GM23248 (cell line): ENCODE data around the gene WNT9B. TPM values are rescaled to one million over a fixed set of nuclear protein-coding genes. Genes with fewer than 3 reads are reported as not detected.

Experiments used
- DNase-seq: peaks from one replicate; pipeline ENCODE4 v3.0.0-alpha.2; 2015
- H2AFZ ChIP-seq: fragments of 200-600 bp; sonication (generic); 2 replicates; pipeline ENCODE4 v1.6.1; 2016; ENCODE audit warnings: antibody characterized with exemption
- H3F3A ChIP-seq: fragments of 200-600 bp; sonication (generic); 2 replicates; pipeline ENCODE4 v1.6.1; 2016; ENCODE audit warnings: mild to moderate bottlenecking, antibody characterized with exemption, mixed run types; ENCODE audit not compliant: insufficient read depth
- H3K27ac ChIP-seq: fragments of 200-600 bp; sonication (generic); 2 replicates; pipeline ENCODE4 v1.5.1; 2016; ENCODE audit warnings: mild to moderate bottlenecking
- H3K27me3 ChIP-seq: fragments of 200-600 bp; sonication (generic); replicated peaks from 2 replicates; pipeline ENCODE4 v1.6.1; 2016; ENCODE audit warnings: mild to moderate bottlenecking; ENCODE audit not compliant: insufficient read depth
- H3K36me3 ChIP-seq: fragments of 200-600 bp; sonication (generic); 2 replicates; pipeline ENCODE4 v1.6.1; 2016; ENCODE audit warnings: low read depth, mild to moderate bottlenecking
- H3K4me1 ChIP-seq: fragments of 200-600 bp; sonication (generic); 2 replicates; pipeline ENCODE4 v1.6.1; 2016; ENCODE audit warnings: mild to moderate bottlenecking; ENCODE audit not compliant: insufficient read depth
- H3K4me2 ChIP-seq: fragments of 200-600 bp; sonication (generic); one replicate; pipeline ENCODE4 v1.6.1; 2016; ENCODE audit warnings: mild to moderate bottlenecking; ENCODE audit not compliant: unreplicated experiment
- H3K4me3 ChIP-seq: fragments of 200-600 bp; sonication (generic); 2 replicates; pipeline ENCODE4 v1.5.1; 2016; ENCODE audit warnings: mild to moderate bottlenecking
- H3K79me2 ChIP-seq: fragments of 200-600 bp; sonication (generic); 2 replicates; pipeline ENCODE4 v1.6.1; 2016; ENCODE audit warnings: mild to moderate bottlenecking; ENCODE audit not compliant: insufficient read depth
- H3K9ac ChIP-seq: fragments of 200-600 bp; sonication (generic); 2 replicates; pipeline ENCODE4 v1.6.1; 2016; ENCODE audit warnings: mild to moderate bottlenecking
- H3K9me2 ChIP-seq: fragments of 200-600 bp; sonication (generic); 2 replicates; pipeline ENCODE4 v1.6.1; 2016; ENCODE audit warnings: mixed run types, mild to moderate bottlenecking, moderate library complexity; ENCODE audit not compliant: insufficient read depth
- H3K9me3 ChIP-seq: fragments of 200-600 bp; sonication (generic); one replicate; pipeline ENCODE4 v1.6.1; 2017; ENCODE audit warnings: low read depth
- H4K20me1 ChIP-seq: fragments of 200-600 bp; sonication (generic); 2 replicates; pipeline ENCODE4 v1.6.0; 2016; ENCODE audit not compliant: insufficient read depth
- EZH2 ChIP-seq: fragments of 200-600 bp; sonication (generic); IDR thresholded peaks from 2 replicates; pipeline ENCODE4 v1.6.1; 2018; ENCODE audit warnings: antibody characterized with exemption, mild to moderate bottlenecking; ENCODE audit not compliant: insufficient read depth, poor library complexity, severe bottlenecking
- EZH2phosphoT487 ChIP-seq: fragments of 200-600 bp; sonication (generic); IDR thresholded peaks from 2 replicates; pipeline ENCODE4 v1.6.1; 2018; ENCODE audit warnings: antibody characterized with exemption, moderate library complexity, mild to moderate bottlenecking, low read depth; ENCODE audit not compliant: insufficient read depth
- WGBS, 2 experiments: methylation state at CpG; one replicate each; pipeline ENCODE4 v1.1.6; 2015 to 2017; ENCODE audit warnings: low lambda C conversion rate in 2 of 2, low coverage in 1 of 2; ENCODE audit errors: missing lambda C conversion rate in 2 of 2; 5-methylcytosine and 5-hydroxymethylcytosine counted together
- in situ Hi-C: fragments of 300-500 bp; cut with MboI; formaldehyde crosslinking; loops from 2 replicates; pipeline ENCODE4 v1.15.0; 2020
- polyA plus RNA-seq: library from polyadenylated mRNA; unstranded; fragments of >200 nt; fragmentation: Nextera tagmentation; extraction: Ambion mirVana; gene quantifications from 2 replicates; pipeline ENCODE4 v1.2.1, GENCODE V29; 2016
- total RNA-seq: library from RNA; depleted of rRNA; stranded (reverse); fragments of >200 nt; shearing (Covaris generic); gene quantifications from 2 replicates; pipeline ENCODE4 v1.2.3, GENCODE V29; 2014

The WNT9B gene
- total and polyA plus RNA-seq, 2 experiments from 2014 or later: not detected

DNA sequence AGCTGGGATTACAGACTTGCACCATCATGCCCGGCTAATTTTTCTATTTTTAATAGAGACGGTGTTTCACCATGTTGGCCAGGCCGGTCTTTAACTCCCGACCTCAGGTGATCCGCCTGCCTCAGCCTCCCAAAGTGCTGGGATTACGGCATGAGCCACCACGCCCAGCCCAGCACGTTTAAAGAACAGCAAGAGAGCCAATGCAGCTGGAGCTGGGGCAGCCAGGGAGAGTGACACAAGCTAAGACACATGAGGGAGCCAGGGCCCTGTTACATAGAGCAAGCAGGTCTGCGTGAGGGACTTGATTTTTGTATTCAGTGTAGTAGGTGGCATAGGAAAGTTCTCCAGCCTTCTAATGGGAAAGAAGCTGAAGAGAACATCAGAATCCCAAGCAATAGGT, 49.9 kb downstream of the WNT9B start:
- WGBS, 2 experiments: 44 to 53% methylated on average over 9 of the region's 9 CpGs
- H3K4me2 ChIP-seq: no peak overlapping the region
- no peak for DNase-seq
- H3K9ac ChIP-seq: no peak overlapping the region
- no peaks in the 10 kb centered on the region for H4K20me1 ChIP-seq
- no peak overlapping the region for H3K27ac ChIP-seq
- in situ Hi-C loops: no loop called here
- H3K4me1 ChIP-seq: no peaks in the 10 kb centered on the region
- no peaks in the 10 kb centered on the region for H3K79me2 ChIP-seq
- H3F3A ChIP-seq: no peaks in the 10 kb centered on the region
- H3K4me3 ChIP-seq: no peak overlapping the region
- no peak for TF ChIP-seq EZH2phosphoT487
- H3K9me3 ChIP-seq: no peaks in the 10 kb centered on the region
- H3K36me3 ChIP-seq: no peaks in the 10 kb centered on the region
- H3K27me3 ChIP-seq: peaks cover 7% of the 10 kb centered on the region
- H2AFZ ChIP-seq: no peak overlapping the region
- no peaks in the 10 kb centered on the region for H3K9me2 ChIP-seq

DNA sequence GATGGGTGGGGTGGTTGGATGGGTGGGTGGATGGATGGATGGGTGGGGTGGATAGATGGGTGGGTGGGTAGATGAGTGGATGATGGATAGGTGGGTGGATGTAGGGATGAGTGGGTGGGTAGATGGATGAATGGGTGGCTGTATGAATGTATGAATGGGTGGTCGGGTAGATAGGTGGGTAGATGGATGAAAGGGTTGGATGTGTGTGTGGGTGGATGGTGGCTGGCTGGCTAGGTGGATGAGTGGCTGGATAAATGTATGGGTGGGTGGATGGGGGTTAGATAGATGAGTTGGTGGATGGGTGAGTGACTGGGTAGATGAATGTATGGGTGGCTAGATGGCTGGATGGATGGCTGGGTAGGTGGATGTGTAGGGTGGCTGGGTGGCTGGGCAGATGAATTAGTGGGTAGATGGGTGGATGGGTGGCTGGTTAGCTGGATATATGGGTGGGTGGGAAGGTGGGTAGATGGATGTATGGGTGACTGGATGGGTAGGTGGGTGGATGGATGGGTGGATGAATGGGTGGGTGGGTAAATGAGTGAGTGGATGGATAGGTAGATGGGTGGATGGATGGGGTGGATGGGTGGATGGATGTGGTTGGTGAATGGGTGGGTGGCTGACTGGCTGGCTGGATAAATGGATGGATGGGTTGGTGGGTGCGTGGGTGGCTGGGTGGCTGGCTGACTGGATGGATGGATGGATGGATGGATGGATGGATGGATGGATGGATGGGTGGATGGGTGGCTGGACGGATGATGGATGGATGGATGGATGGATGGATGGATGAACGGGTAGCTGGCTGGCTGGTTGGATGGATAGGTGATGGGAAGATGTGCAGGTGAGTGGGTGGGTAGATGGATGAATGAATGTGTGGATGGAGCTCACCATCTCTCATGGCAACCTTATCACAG, 52.6 kb downstream of the WNT9B start:
- WGBS, 2 experiments: 44 to 58% methylated on average over 2 to 4 of the region's 4 CpGs
- in situ Hi-C loops: no loop called here
- DNase-seq: no peak
- Histone ChIP-seq H3K27ac (no peak overlapping the region), H3K4me1 (no peaks in the 10 kb centered on the region), H3K4me3 (no peak overlapping the region), H3K79me2 (no peaks in the 10 kb centered on the region), H4K20me1 (no peaks in the 10 kb centered on the region), H3F3A (no peaks in the 10 kb centered on the region), H3K9ac (no peak overlapping the region), H3K4me2 (no peak overlapping the region), H3K9me2 (no peaks in the 10 kb centered on the region), H2AFZ (no peak overlapping the region), H3K27me3 (peaks cover 16% of the 10 kb centered on the region), H3K9me3 (no peaks in the 10 kb centered on the region), H3K36me3 (no peaks in the 10 kb centered on the region)
- TF ChIP-seq EZH2 (no peak), EZH2phosphoT487 (no peak)

DNA sequence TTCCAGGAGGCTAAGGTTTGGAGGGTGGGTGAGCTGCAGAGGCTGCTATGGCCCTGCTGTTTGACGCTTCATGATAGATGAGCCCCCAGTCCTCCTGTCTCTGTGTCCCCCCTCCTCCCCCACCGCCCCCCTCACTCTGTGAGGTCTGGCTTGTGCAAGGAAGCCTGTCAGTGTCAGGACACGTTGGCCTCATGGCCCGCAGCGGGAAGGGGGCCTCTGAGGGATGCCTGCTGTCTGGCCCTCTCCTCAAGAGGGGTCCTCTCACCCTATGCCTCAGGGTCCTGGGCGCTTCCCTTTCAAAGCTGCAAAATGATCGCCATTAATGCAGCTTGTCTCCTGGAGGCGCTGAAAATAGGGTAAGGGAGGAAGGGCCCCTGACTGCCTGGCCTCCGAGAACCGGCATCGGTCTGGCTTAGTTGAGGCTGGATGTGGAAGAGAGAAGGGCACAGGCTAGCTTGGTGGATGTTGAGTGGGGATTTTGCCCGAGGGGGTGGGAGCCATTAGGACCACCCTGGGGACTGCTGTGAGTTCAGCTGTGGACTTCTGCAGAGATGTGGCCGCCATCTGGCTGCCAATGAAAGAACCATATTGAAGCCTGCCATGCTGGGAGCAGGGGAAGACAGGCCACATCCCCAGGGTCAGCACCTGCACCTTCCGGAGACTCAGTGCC, 56.8 kb downstream of the WNT9B start:
- Histone ChIP-seq H3K9me2 (no peaks in the 10 kb centered on the region), H3K9ac (no peak overlapping the region), H3K36me3 (no peaks in the 10 kb centered on the region), H4K20me1 (no peaks in the 10 kb centered on the region), H3K27me3 (peaks cover 23% of the 10 kb centered on the region), H3K27ac (no peak overlapping the region), H3K4me3 (no peak overlapping the region), H3K9me3 (no peaks in the 10 kb centered on the region), H3F3A (no peaks in the 10 kb centered on the region), H3K79me2 (no peaks in the 10 kb centered on the region), H3K4me2 (no peak overlapping the region), H3K4me1 (no peaks in the 10 kb centered on the region), H2AFZ (no peak overlapping the region)
- TF ChIP-seq EZH2phosphoT487: no peak
- TF ChIP-seq EZH2: no peak
- 38 to 48% methylated on average over 14 of the region's 14 CpGs for WGBS, 2 experiments
- in situ Hi-C loops: no loop called here
- DNase-seq: no peak

DNA sequence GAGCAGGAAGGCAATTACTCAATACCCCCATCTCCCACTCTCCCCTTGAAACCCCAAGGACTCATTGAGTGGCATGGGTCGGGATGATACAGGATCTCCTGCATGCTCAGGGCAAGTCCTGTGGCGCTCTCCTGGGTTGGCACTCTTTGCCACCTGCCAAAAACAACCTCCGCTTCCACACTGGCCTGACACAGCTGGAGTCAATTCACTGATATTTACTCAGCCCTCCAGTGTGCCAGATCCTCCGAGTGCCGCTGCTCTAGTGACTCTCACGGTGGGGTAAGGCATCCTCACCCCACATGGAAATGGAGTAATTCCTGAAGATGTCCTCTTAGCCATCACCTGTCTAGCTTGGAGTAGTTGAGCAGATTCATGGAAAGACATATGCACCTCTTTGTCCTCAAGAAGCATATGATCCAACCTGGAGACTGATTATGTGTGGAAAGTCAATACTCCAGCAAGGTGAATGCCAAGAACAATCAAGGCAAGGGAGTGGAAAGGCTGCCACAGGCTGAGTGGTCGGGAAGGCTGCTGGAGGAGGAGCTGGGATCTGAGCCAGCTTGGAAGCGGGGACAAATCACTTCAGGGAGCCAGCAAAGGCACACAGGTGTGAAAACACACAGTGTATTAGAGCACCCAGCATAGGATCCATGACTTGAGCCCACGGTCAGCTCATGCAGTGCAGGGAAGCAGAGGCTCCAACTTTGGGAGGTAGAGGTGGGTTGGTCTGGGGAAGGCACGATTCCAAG, 59.0 kb downstream of the WNT9B start:
- H3K27me3 ChIP-seq: peaks cover 23% of the 10 kb centered on the region
- no peak overlapping the region for H3K4me2 ChIP-seq
- WGBS, 2 experiments: 36 to 40% methylated on average over 9 to 10 of the region's 10 CpGs
- no peak overlapping the region for H3K4me3 ChIP-seq
- no peak for TF ChIP-seq EZH2
- TF ChIP-seq EZH2phosphoT487: no peak
- H4K20me1 ChIP-seq: no peaks in the 10 kb centered on the region
- in situ Hi-C loops: no loop called here
- H2AFZ ChIP-seq: no peak overlapping the region
- H3K79me2 ChIP-seq: no peaks in the 10 kb centered on the region
- no peaks in the 10 kb centered on the region for H3K36me3 ChIP-seq
- no peaks in the 10 kb centered on the region for H3K9me3 ChIP-seq
- H3K27ac ChIP-seq: no peak overlapping the region
- H3K4me1 ChIP-seq: no peaks in the 10 kb centered on the region
- H3K9ac ChIP-seq: no peak overlapping the region
- no peaks in the 10 kb centered on the region for H3F3A ChIP-seq
- no peak for DNase-seq
- H3K9me2 ChIP-seq: no peaks in the 10 kb centered on the region
